IMR-90 (cell line): ENCODE data around the gene PRKN. TPM values are rescaled to one million over a fixed set of nuclear protein-coding genes. Genes with fewer than 3 reads are reported as not detected.

ENCODE experiments used
- ATAC-seq: fragments of 200-7000 bp; cut with Tn5 transposase; 2 replicates; pipeline ENCODE4 v1.9.1; 2020; ENCODE audit warnings: low read depth, mild to moderate bottlenecking, moderate library complexity
- BruUV-seq: library from RNA; stranded (reverse); fragments of 400-500 nt; replicated peaks from 2 replicates; lab custom pipeline; 2021; lab: Mats Ljungman, UMichigan
- CTCF ChIA-PET: fragments of 300-600 bp; formaldehyde crosslinking; extraction: SDS; loops from one replicate; lab custom pipeline; 2021; ENCODE audit warnings: antibody characterized with exemption; lab: Yijun Ruan, JAX
- POLR2A ChIA-PET: fragments of 300-600 bp; sonication (Branson Sonifier 250); formaldehyde crosslinking; loops from one replicate; lab custom pipeline; 2022; ENCODE audit warnings: antibody characterized with exemption; ENCODE audit not compliant: unreplicated experiment; lab: Charles Lee
- DNase-seq: peaks from one replicate; pipeline ENCODE4 v3.0.0; 2013
- H2AFZ ChIP-seq: replicated peaks from 2 replicates; pipeline ENCODE3; 2013; ENCODE audit warnings: low read length, mild to moderate bottlenecking; ENCODE audit not compliant: poor library complexity
- H2AK5ac ChIP-seq: 2 replicates; pipeline ENCODE4 v1.6.1; 2013; ENCODE audit warnings: low read depth, low read length, inconsistent platforms
- H2AK9ac ChIP-seq: replicated peaks from 2 replicates; pipeline ENCODE3; 2013; ENCODE audit warnings: mild to moderate bottlenecking, low read depth, low read length, moderate library complexity; ENCODE audit not compliant: poor library complexity
- H2BK120ac ChIP-seq: 2 replicates; pipeline ENCODE4 v1.6.1; 2013; ENCODE audit warnings: low read depth, low read length, inconsistent platforms
- H2BK15ac ChIP-seq: 3 replicates; pipeline ENCODE4 v1.6.1; 2013; ENCODE audit warnings: low read depth, low read length, inconsistent platforms
- H2BK20ac ChIP-seq: 2 replicates; pipeline ENCODE4 v1.6.1; 2013; ENCODE audit warnings: low read depth, mild to moderate bottlenecking, inconsistent platforms, low read length, moderate library complexity
- H2BK5ac ChIP-seq: 2 replicates; pipeline ENCODE4 v1.6.1; 2013; ENCODE audit warnings: mild to moderate bottlenecking, low read depth, low read length, inconsistent platforms; ENCODE audit not compliant: poor library complexity, severe bottlenecking
- H3K14ac ChIP-seq: replicated peaks from 2 replicates; pipeline ENCODE4 v1.6.1; 2013; ENCODE audit warnings: low read depth, low read length, inconsistent platforms
- H3K18ac ChIP-seq: 2 replicates; pipeline ENCODE4 v1.6.1; 2013; ENCODE audit warnings: low read depth, low read length, control low read depth
- H3K23ac ChIP-seq: 2 replicates; pipeline ENCODE4 v1.6.1; 2013; ENCODE audit warnings: low read depth, low read length, inconsistent platforms
- H3K27ac ChIP-seq: 2 replicates; pipeline ENCODE4 v1.5.1; 2013; ENCODE audit warnings: mild to moderate bottlenecking, control low read depth, low read length; ENCODE audit not compliant: insufficient read depth
- H3K27me3 ChIP-seq: 2 replicates; pipeline ENCODE4 v1.6.1; 2013; ENCODE audit warnings: low read length; ENCODE audit not compliant: control insufficient read depth, insufficient read depth
- H3K36me3 ChIP-seq: 2 replicates; pipeline ENCODE4 v1.6.1; 2013; ENCODE audit warnings: low read length, mixed read lengths; ENCODE audit not compliant: control insufficient read depth, insufficient read depth
- H3K4ac ChIP-seq: 2 replicates; pipeline ENCODE4 v1.6.1; 2013; ENCODE audit warnings: low read depth, low read length, inconsistent platforms
- H3K4me1 ChIP-seq: 2 replicates; pipeline ENCODE4 v1.6.1; 2013; ENCODE audit warnings: low read length, mixed read lengths; ENCODE audit not compliant: control insufficient read depth, insufficient read depth
- H3K4me2 ChIP-seq: 2 replicates; pipeline ENCODE4 v1.6.1; 2013; ENCODE audit warnings: low read depth, mild to moderate bottlenecking, control low read depth, low read length, moderate library complexity
- H3K4me3 ChIP-seq: 2 replicates; pipeline ENCODE4 v1.5.1; 2013; ENCODE audit warnings: low read depth, mild to moderate bottlenecking, control low read depth, low read length, moderate library complexity; ENCODE audit not compliant: insufficient read depth
- H3K56ac ChIP-seq: 2 replicates; pipeline ENCODE4 v1.6.1; 2013; ENCODE audit warnings: low read length, inconsistent platforms; ENCODE audit not compliant: insufficient read depth; ENCODE audit errors: extremely low read depth
- H3K79me1 ChIP-seq, 2 experiments: 2 replicates each; pipeline ENCODE4 v1.6.1; 2013; ENCODE audit warnings: low read length in 2 of 2, inconsistent platforms in 1 of 2, low read depth in 1 of 2
- H3K9ac ChIP-seq: 2 replicates; pipeline ENCODE4 v1.6.1; 2013; ENCODE audit warnings: low read depth, low read length, control low read depth
- H3K9me1 ChIP-seq: 2 replicates; pipeline ENCODE4 v1.6.1; 2013; ENCODE audit warnings: low read length, inconsistent platforms; ENCODE audit not compliant: insufficient read depth
- H3K9me3 ChIP-seq: 2 replicates; pipeline ENCODE4 v1.6.1; 2013; ENCODE audit warnings: low read length; ENCODE audit not compliant: control insufficient read depth, insufficient read depth
- H4K20me1 ChIP-seq: 2 replicates; pipeline ENCODE4 v1.6.1; 2013; ENCODE audit warnings: low read length, inconsistent platforms; ENCODE audit not compliant: insufficient read depth
- H4K5ac ChIP-seq: 2 replicates; pipeline ENCODE4 v1.6.1; 2013; ENCODE audit warnings: mild to moderate bottlenecking, low read depth, low read length, control low read depth
- H4K8ac ChIP-seq, 2 experiments: 2 replicates each; pipeline ENCODE4 v1.6.1; 2013; ENCODE audit warnings: low read depth in 2 of 2, low read length in 2 of 2, control low read depth in 1 of 2, inconsistent platforms in 1 of 2
- H4K91ac ChIP-seq: 2 replicates; pipeline ENCODE4 v1.6.1; 2013; ENCODE audit warnings: low read depth, low read length, inconsistent platforms; ENCODE audit not compliant: insufficient read depth
- MAFK ChIP-seq: IDR thresholded peaks from 2 replicates; pipeline ENCODE4 v1.6.1; 2012; ENCODE audit warnings: low read depth, low read length, improper control_type of control experiment
- NFE2L2 ChIP-seq: fragments of 150-350 bp; IDR thresholded peaks from 2 replicates; pipeline ENCODE4 v1.6.1; 2016; ENCODE audit warnings: low read depth, mild to moderate bottlenecking, low read length
- POLR2A ChIP-seq: IDR thresholded peaks from 2 replicates; pipeline ENCODE4 v1.6.1; 2012; ENCODE audit warnings: mild to moderate bottlenecking, low read depth, low read length
- RAD21 ChIP-seq: IDR thresholded peaks from 2 replicates; pipeline ENCODE4 v1.6.1; 2012; ENCODE audit warnings: low read length, improper control_type of control experiment
- RCOR1 ChIP-seq: IDR thresholded peaks from 2 replicates; pipeline ENCODE4 v1.6.1; 2012; ENCODE audit warnings: mild to moderate bottlenecking, low read length, improper control_type of control experiment; ENCODE audit not compliant: insufficient replicate concordance
- WGBS, 2 experiments: methylation state at CpG; one replicate each; pipeline versions ENCODE4 v1.1.5 to v1.1.7; 2013; ENCODE audit warnings: missing lambda C conversion rate in 2 of 2; ENCODE audit not compliant: insufficient read length in 1 of 2; ENCODE audit errors: extremely low coverage in 2 of 2; 5-methylcytosine and 5-hydroxymethylcytosine counted together
- dilution Hi-C: fragments of 300-500 bp; cut with HindIII; formaldehyde crosslinking; loops from one replicate; pipeline ENCODE4 v1.14.3; 2018; ENCODE audit warnings: low sequenced_read_pairs; ENCODE audit not compliant: unreplicated experiment
- in situ Hi-C: fragments of 300-500 bp; cut with MboI; formaldehyde crosslinking; loops from 3 replicates; pipeline ENCODE4 v1.14.3; 2019; ENCODE audit warnings: low sequenced_read_pairs, inconsistent platforms, mixed read lengths
- intact Hi-C: fragments of 100-400 bp; cut with micrococcal nuclease; formaldehyde crosslinking; loops from 2 replicates; pipeline ENCODE4 v1.10.0; 2022
- polyA plus RNA-seq, 3 experiments: library from polyadenylated mRNA; depleted of rRNA; stranded (reverse); fragments of >200 nt; gene quantifications; 2 replicates each; pipeline ENCODE4 v1.2.3, GENCODE V29; 2012; ENCODE audit warnings: low replicate concordance in 1 of 3
- total RNA-seq: library from RNA; depleted of rRNA; stranded (reverse); fragments of >200 nt; gene quantifications from 2 replicates; pipeline ENCODE4 v1.2.3, GENCODE V29; 2012

The PRKN gene
- total and polyA plus RNA-seq, 2 of the 4 experiments (the other 2 are of a cell fraction) = 0.15 to 0.18 TPM

DNA sequence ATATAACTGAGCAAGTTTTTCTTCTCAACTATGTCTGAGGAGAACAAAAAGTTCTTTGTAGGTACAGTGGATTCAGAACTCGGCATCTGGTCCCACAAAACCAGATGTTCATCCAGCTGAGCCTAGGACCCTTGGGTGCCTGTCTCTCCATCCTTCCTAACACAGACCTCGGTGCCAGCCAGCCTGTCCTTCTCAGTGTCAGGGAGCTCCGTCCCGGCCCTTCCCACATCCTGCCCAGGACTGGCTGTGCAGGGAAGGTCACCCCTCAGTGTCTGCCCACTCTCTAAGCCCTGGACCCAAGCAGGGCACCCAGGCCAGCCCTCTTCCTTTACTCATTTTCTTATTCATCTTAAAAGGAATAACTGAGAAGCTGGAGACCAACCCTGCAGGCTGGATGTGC is 1421.7 kb downstream of the PRKN start:
- no peak overlapping the region for H3K9ac ChIP-seq
- no peak for DNase-seq
- H3K4me1 ChIP-seq = peaks cover 4% of the 10 kb centered on the region
- ChIA-PET POLR2A (no interaction called here), CTCF (no interaction called here)
- H4K91ac ChIP-seq = no peak overlapping the region
- TF ChIP-seq NFE2L2 (no peak), POLR2A (no peak), MAFK (no peak), RAD21 (no peak), RCOR1 (no peak)
- no peak overlapping the region for H3K23ac ChIP-seq
- H3K4me3 ChIP-seq = no peak overlapping the region
- no peaks in the 10 kb centered on the region for H3K79me1 ChIP-seq
- no peak for ATAC-seq
- no peak overlapping the region for H2BK15ac ChIP-seq
- no peaks in the 10 kb centered on the region for H3K9me1 ChIP-seq
- H3K18ac ChIP-seq = no peak overlapping the region
- no peaks in the 10 kb centered on the region for H4K20me1 ChIP-seq
- H4K8ac ChIP-seq = no peak overlapping the region
- H3K4me2 ChIP-seq = no peak overlapping the region
- no peaks in the 10 kb centered on the region for H3K9me3 ChIP-seq
- no peak overlapping the region for H3K56ac ChIP-seq
- no peak overlapping the region for H2AK9ac ChIP-seq
- in situ Hi-C loops (no loop called here), intact Hi-C loops (no loop called here), dilution Hi-C loops (no loop called here)
- BruUV-seq = no TSS peak
- H3K27me3 ChIP-seq = no peaks in the 10 kb centered on the region
- H2AFZ ChIP-seq = no peak overlapping the region
- no peak overlapping the region for H2BK5ac ChIP-seq
- WGBS, 2 experiments = no CpG with 5 or more reads among the region's 4 CpGs
- H2BK20ac ChIP-seq = no peak overlapping the region
- H2BK120ac ChIP-seq = no peak overlapping the region
- H3K14ac ChIP-seq = no peak overlapping the region
- no peak overlapping the region for H4K5ac ChIP-seq
- H2AK5ac ChIP-seq = no peak overlapping the region
- H3K36me3 ChIP-seq = no peaks in the 10 kb centered on the region
- no peak overlapping the region for H3K4ac ChIP-seq
- H3K27ac ChIP-seq = no peak overlapping the region
